ENCODE data around the gene GNA12. TPM values are rescaled to one million over a fixed set of nuclear protein-coding genes. Genes with fewer than 3 reads are reported as not detected.

Gene GNA12
- total RNA-seq, 1 donor from 2014 or later = 67.2 TPM

DNA sequence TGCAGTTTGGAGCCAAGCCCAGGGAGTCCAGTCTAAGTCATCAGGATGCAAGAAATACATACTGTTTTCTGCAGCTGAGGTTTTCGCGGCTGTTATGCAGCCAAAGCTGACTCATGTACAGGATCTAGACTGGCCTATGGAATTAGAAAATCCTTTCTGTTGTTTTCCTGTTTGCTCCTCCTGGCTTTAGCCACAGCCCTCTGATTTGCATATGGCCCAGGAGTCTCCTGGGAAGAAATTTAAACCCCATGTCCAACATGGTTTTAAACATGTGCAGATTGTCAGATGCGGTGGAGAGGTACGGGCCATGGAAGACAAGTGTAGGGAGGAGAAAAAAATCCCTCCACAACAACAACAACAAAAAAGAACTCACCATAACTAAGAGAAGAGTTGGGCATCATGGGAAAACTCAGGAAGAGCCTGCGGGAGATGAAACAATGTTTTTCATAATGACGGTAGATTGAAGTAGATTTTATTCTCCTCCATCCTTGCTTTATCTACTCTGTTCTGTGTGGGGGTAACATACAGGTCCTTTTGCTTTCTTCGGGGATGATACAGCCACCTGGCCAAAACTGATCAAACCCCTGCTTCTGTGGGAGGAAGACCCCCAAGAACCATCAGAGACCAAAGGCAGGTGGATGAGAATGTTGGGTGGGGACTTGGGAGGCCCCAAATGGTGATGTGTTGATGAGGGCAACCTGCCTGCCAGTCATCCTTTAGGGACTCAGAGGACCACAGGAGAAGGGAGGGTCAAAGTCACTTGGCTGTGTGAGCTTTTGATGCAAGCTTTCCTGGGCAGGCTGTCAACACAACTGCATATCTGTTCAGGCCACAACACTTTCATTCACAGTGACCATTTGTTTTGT lies 29.8 kb upstream of the GNA12 start:
- H3K9me3 ChIP-seq (ENCODE audit: insufficient read depth, low read depth, low read length) = no peaks in the 10 kb centered on the region
- no peak overlapping the region for H3K4me3 ChIP-seq (ENCODE audit: insufficient read depth, low read depth, low read length)
- no peaks in the 10 kb centered on the region for H3K9me3 Mint-ChIP-seq (ENCODE audit: unreplicated experiment)
- TF ChIP-seq, protein P1, sequence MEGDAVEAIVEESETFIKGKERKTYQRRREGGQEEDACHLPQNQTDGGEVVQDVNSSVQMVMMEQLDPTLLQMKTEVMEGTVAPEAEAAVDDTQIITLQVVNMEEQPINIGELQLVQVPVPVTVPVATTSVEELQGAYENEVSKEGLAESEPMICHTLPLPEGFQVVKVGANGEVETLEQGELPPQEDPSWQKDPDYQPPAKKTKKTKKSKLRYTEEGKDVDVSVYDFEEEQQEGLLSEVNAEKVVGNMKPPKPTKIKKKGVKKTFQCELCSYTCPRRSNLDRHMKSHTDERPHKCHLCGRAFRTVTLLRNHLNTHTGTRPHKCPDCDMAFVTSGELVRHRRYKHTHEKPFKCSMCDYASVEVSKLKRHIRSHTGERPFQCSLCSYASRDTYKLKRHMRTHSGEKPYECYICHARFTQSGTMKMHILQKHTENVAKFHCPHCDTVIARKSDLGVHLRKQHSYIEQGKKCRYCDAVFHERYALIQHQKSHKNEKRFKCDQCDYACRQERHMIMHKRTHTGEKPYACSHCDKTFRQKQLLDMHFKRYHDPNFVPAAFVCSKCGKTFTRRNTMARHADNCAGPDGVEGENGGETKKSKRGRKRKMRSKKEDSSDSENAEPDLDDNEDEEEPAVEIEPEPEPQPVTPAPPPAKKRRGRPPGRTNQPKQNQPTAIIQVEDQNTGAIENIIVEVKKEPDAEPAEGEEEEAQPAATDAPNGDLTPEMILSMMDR (IDR thresholded peaks at IDR 0.05; ENCODE audit: insufficient read depth, low read depth, low read length) = no peak
- TF ChIP-seq EZH2 (IDR thresholded peaks at IDR 0.05; ENCODE audit: insufficient read depth, low read length) = no peak
- H3K27ac ChIP-seq (ENCODE audit: low read depth, low read length) = peak overlapping the region; percentile 99
- no peaks in the 10 kb centered on the region for H4K20me1 ChIP-seq (ENCODE audit: insufficient read depth, low read length)
- H3K4me1 Mint-ChIP-seq (ENCODE audit: low read depth, unreplicated experiment) = peaks cover 6% of the 10 kb centered on the region
- no peak overlapping the region for H3K4me3 Mint-ChIP-seq (ENCODE audit: unreplicated experiment)
- H3K27me3 Mint-ChIP-seq (ENCODE audit: low read depth, unreplicated experiment) = peaks cover 4% of the 10 kb centered on the region
- peak overlapping the region; percentile 85 for H3K9ac ChIP-seq (ENCODE audit: low read length)
- DNase-seq (ENCODE audit: low read depth) = peak; percentile 89
- no peaks in the 10 kb centered on the region for H3K36me3 Mint-ChIP-seq (ENCODE audit: low read depth, unreplicated experiment)
- peak; percentile 97 for FAIRE-seq
- H3K27ac Mint-ChIP-seq (ENCODE audit: unreplicated experiment) = peak overlapping the region; percentile 100
- H3K4me2 ChIP-seq (ENCODE audit: low read length) = peak overlapping the region; percentile 54
- no peaks in the 10 kb centered on the region for H3K27me3 ChIP-seq (ENCODE audit: insufficient read depth, low read length)
- H3K79me2 ChIP-seq (ENCODE audit: insufficient read depth, low read length) = no peaks in the 10 kb centered on the region
- peak overlapping the region; percentile 6 for H2AFZ ChIP-seq (ENCODE audit: low read depth, low read length)
- H3K4me1 ChIP-seq (ENCODE audit: insufficient read depth, low read length) = peaks cover 20% of the 10 kb centered on the region
- no peaks in the 10 kb centered on the region for H3K36me3 ChIP-seq (ENCODE audit: insufficient read depth, low read length)

- Histone ChIP-seq H3K4me3 (ENCODE audit: insufficient read depth, low read depth, low read length) (no peak overlapping the region), H3K4me2 (ENCODE audit: low read length) (peak overlapping the region; percentile 54), H3K9me3 (ENCODE audit: insufficient read depth, low read depth, low read length) (no peaks in the 10 kb centered on the region), H3K4me1 (ENCODE audit: insufficient read depth, low read length) (peaks cover 20% of the 10 kb centered on the region), H3K79me2 (ENCODE audit: insufficient read depth, low read length) (no peaks in the 10 kb centered on the region), H3K27ac (ENCODE audit: low read depth, low read length) (peak overlapping the region; percentile 99), H4K20me1 (ENCODE audit: insufficient read depth, low read length) (no peaks in the 10 kb centered on the region), H3K9ac (ENCODE audit: low read length) (peak overlapping the region; percentile 85), H3K36me3 (ENCODE audit: insufficient read depth, low read length) (no peaks in the 10 kb centered on the region), H3K27me3 (ENCODE audit: insufficient read depth, low read length) (no peaks in the 10 kb centered on the region), H2AFZ (ENCODE audit: low read depth, low read length) (peak overlapping the region; percentile 6)
- DNase-seq (ENCODE audit: low read depth) (no peak), FAIRE-seq (no peak)
- Mint-ChIP-seq H3K4me1 (ENCODE audit: low read depth, unreplicated experiment) (peaks cover 6% of the 10 kb centered on the region), H3K27ac (ENCODE audit: unreplicated experiment) (peak overlapping the region; percentile 100), H3K4me3 (ENCODE audit: unreplicated experiment) (no peak overlapping the region), H3K36me3 (ENCODE audit: low read depth, unreplicated experiment) (no peaks in the 10 kb centered on the region), H3K9me3 (ENCODE audit: unreplicated experiment) (no peaks in the 10 kb centered on the region), H3K27me3 (ENCODE audit: low read depth, unreplicated experiment) (peaks cover 4% of the 10 kb centered on the region)
- TF ChIP-seq EZH2 (IDR thresholded peaks at IDR 0.05; ENCODE audit: insufficient read depth, low read length) = no peak
- TF ChIP-seq, protein P1 (IDR thresholded peaks at IDR 0.05; ENCODE audit: insufficient read depth, low read depth, low read length) = no peak
These were observed 29.0 kb upstream of the GNA12 start for GRCh38 chr7:2873146-2873545.
